Stimulated activated CD8-positive, alpha-beta memory T cell treated with anti-CD3 and anti-CD28 coated beads, Interleukin-2, amount 100 ng/mL, for 48 hours (primary cell): ENCODE results near the gene GPR142.

Experiments
- DNase-seq, 2 donors: peaks; one replicate each; pipeline ENCODE4 v3.0.0-alpha.2; 2020; ENCODE audit warnings: low read depth in 2 of 2

GPR142 gene

GRCh38 chr17:74344658-74345057, 22.6 kb upstream of the GPR142 start:
- no peak for DNase-seq

GRCh38 chr17:74345433-74346241, 21.7 kb upstream of the GPR142 start:
- DNase-seq: no peak

- DNase-seq: no peak
These were observed 19.7 kb upstream of the GPR142 start for GRCh38 chr17:74347646-74348045.

GRCh38 chr17:74349120-74349519, 18.2 kb upstream of the GPR142 start:
- no peak for DNase-seq

- no peak for DNase-seq
These were observed 16.8 kb upstream of the GPR142 start for GRCh38 chr17:74350486-74350885.

GRCh38 chr17:74351552-74352210, 15.6 kb upstream of the GPR142 start:
- no peak for DNase-seq

- no peak for DNase-seq
These were observed 13.8 kb upstream of the GPR142 start for GRCh38 chr17:74353446-74354060.

GRCh38 chr17:74354123-74354522, 13.2 kb upstream of the GPR142 start:
- peak; percentile 48 to 66 for DNase-seq

- DNase-seq: no peak
These were observed 12.7 kb upstream of the GPR142 start for GRCh38 chr17:74354561-74354960.

GRCh38 chr17:74355065-74355464, 12.2 kb upstream of the GPR142 start:
- DNase-seq: no peak

GRCh38 chr17:74356646-74357465, 10.4 kb upstream of the GPR142 start:
- DNase-seq: no peak

- DNase-seq: no peak
These were observed 9.9 kb upstream of the GPR142 start for GRCh38 chr17:74357466-74357809.

GRCh38 chr17:74358697-74359096, 8.6 kb upstream of the GPR142 start:
- DNase-seq: no peak

- no peak for DNase-seq
These were observed 7.4 kb upstream of the GPR142 start for GRCh38 chr17:74359916-74360315.

GRCh38 chr17:74360899-74361229, 6.4 kb upstream of the GPR142 start:
- no peak for DNase-seq

- peak in 1 of 2 donors; percentile 23 for DNase-seq
These were observed 5.9 kb upstream of the GPR142 start, which contains the start of gene BTBD17 for GRCh38 chr17:74361230-74362068. Gene BTBD17 (minus strand): TSS chr17:74361868. CDS start chr17:74361819, 49 bp downstream.

- no peak for DNase-seq
These were observed 5.3 kb upstream of the GPR142 start for GRCh38 chr17:74362069-74362405.

GRCh38 chr17:74362810-74363498, 4.4 kb upstream of the GPR142 start:
- no peak for DNase-seq

GRCh38 chr17:74368341-74369081, 1.2 kb downstream of the GPR142 start:
- peak; percentile 59 to 62 for DNase-seq

- peak; percentile 46 to 58 for DNase-seq
These were observed 1.9 kb downstream of the GPR142 start for GRCh38 chr17:74369221-74369620.
